Left hindlimb (tissue), 1 donor: Measurements from ENCODE around the gene KRT39.

ENCODE experiments used
- DNase-seq: peaks from one replicate; pipeline ENCODE4 v3.0.0-alpha.2; 2018

Gene KRT39

DNA sequence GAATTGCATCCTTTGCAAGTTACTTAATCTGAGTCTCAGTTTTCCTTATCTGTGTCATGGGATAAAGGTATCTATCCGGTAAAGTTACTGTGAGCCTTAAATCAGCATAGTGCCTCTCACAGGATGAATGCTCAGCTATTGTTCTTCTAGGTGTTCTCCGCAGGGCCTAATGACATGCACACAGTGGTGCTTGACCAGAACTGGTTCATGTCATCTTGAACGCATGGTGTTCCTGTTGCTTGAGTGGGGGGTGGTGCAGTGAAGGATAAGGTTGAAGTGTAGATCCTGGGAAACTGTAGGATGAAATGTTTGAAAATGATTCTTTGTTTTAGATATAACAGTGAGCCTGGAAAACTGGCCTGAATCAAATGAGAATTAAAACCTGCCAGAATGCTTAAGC is 13.4 kb upstream of the KRT39 start:
- no peak for DNase-seq

DNA sequence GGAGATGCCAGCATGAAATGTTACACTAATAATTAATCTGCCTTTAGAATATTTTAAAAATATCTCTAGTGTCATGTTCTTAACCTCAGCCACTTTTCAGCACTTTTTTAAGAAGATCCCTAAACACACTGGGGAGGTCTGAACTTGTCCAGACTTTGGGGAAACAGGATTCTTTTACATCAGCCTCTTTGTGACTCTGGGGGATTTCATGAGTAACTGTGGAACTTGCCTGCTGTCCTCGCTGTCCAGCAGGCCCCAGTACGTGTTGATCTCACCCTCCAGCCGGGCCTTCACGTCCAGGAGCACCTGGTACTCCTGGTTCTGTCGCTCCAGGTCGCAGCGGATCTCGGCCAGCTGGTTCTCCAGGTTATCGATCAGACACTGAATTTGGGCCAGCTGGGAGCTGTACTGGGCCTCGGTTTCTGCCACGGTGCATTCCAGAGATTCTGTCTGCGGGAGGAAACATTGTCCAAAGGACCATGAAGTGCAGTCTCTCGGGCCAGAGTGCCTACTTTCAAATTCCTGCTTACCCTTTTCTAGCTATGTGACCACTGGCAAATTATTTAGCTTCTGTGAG is 11.9 kb upstream of the KRT39 start:
- no peak for DNase-seq

DNA sequence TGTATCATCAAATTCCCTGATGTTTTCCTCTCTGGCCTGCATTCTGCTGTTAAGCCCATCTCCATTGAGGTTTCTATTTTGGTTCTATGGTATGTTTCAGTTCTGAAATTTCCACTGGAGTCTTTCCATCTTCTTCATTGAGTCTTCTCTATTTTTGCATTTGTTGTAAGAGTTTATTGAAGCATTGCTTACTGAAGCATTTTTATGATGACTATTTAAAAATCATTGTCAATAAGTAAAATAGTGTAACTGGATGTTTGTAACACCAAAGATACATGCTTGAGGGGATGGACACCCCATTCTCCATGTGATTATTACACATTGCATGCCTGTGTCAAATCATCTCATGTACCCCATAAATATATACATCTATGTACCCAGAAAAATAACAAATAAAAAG is 8.8 kb upstream of the KRT39 start:
- no peak for DNase-seq

DNA sequence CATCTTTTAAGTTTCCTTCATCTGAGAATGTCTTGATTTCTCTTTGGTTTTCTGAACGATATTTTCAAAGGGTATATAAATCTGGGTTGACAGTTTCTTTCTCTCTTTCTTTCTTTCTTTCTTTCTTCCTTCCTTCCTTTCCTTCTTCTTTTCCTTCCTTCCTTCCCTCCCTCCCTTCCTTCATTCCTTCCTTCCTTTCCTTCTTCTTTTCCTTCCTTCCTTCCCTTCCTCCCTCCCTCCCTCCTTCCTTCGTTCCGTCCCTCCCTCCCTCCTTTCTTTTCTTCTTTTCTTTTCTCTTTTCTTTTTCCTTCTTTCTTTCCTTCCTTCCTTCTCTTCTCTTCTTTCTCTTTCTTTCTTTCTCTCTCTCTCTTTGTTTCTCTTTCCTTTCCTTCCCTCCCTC is 7.6 kb upstream of the KRT39 start:
- DNase-seq = no peak

DNA sequence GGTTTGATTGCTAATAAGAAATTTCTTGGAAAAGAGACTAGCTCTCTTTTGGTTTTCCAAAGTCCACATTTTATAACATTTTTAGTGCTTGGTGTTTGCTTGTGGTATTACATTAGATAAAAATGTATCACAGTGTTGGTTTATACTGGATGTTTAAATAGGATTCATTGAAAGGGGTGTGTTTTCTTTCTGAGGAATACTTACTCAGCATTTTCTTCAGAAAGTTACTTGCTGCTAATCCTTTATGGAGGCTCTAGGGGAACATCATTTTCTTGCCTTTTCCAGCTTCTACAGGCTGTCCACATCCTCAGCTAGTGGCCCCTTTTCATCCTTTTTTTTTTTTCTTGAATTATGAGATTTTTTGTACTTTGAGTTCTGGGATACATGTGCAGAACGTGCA is 834 bp upstream of the KRT39 start:
- no peak for DNase-seq

DNA sequence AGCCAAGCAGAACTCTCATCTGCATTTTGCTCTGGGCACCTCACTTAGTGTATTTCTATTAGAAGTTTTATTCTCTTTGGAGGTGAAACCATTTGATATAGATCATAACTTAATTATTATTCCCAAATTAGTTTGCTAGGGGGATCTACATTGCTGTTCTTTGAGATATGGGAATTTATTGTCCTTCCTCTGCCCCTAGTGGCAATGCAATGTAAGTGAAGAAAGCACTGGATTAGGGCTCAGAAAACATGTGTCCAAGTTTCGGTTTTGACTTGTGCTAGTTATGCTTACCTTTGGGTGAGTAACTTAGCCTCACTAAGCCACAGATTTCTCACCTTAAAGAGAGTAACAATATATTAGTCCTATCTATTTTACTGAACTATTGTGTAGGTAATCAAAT is 2.9 kb downstream of the KRT39 start:
- no peak for DNase-seq

DNA sequence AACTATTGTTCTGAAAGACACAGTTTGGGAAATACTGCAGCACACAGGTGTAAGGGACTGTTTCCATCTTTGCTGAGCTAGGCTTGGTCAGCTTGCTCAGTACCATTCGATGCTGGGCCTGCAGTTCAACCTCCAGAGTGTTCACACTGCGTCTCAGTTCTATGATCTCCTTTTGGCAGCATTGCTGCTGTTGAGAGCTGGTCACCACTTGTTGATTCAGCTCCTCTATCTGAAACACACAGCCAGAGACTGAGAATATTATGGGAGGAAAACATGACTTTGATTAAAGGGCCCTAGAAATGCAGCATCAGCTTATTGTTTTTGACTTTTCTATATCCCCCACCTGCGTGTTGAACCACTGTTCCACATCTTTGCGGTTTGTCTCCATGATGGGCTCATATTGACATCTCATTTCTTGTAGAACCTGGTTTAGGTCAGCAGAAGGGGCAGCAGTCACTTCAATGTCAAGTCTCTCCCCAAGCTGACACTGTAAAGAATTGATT is 4.6 kb downstream of the KRT39 start:
- no peak for DNase-seq

DNA sequence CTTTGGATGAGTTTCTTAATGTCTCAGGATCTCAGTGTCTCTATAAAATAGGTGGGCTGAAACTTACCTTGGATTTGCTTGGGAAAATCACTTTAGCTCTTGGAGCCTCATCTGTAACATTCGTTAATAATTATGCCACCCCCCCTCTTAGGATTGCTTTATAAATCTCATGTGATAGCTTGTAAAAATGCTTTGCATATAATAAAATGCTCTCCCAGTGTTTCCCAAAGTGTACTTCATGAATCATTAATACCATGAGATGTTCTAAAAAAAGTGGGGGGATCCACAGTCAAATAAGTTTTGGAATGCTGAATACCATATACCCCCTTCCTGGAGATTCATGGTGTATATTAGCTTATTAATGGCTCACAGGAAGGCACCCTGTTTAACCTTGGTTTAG is 5.2 kb downstream of the KRT39 start:
- DNase-seq = no peak

DNA sequence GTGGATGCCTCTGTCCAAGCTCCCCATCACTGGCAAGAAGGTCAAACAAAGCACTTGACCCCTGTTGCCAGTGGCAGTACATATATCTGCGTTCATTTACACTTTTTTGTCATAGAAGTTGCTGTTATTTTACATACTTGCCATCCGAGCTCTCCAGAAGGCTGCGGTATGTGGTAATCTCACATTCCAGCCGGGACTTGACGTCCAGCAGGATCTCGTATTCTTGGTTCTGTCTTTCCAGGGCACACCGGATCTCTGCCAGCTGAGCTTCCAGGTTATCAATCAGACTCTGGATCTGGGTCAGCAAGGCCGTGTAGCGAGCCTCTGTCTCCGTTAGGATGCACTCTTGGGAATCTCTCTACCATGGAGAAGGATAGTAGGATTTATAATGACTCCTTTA is 6.6 kb downstream of the KRT39 start:
- DNase-seq = no peak

DNA sequence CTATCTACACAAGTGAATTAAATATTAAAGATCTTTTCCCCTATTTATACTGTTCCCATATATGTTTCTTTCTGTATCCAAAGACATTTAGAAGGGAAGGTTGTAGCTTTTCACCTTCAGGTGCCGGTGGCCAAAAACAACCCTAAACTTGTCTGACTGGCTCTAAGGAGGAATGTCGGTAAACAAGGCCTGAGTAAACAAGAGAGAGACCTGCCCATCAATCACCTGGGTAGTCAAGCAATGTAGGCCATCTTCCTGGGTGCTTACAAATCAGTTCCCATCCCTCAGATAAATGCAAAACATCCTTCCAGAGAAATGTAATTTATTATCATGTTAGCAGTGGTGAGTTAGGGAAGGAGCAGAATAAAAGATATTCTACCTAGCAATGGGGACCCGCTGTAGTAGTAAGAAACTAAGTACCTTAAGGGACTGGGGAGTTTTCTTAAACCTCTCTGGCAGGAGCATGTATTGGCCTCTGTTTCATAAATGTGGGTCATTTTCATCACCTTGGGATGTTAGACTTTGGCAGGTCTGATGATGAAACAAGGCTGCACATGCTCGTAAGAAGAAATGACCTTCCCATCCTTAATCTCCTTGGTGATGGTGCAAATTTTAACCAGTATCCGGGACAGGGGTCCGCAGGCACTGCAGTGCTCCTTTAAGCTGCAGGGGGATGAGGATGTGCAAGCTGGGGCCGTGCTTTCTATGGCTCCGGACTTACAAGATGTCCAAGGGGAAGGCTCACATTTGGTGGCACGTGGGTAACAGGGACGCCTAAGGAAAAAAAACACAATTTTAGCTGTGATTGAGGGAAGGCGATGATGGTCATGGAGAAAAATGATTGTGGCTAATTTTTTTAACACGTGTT is 8.4 kb downstream of the KRT39 start:
- DNase-seq = no peak

DNA sequence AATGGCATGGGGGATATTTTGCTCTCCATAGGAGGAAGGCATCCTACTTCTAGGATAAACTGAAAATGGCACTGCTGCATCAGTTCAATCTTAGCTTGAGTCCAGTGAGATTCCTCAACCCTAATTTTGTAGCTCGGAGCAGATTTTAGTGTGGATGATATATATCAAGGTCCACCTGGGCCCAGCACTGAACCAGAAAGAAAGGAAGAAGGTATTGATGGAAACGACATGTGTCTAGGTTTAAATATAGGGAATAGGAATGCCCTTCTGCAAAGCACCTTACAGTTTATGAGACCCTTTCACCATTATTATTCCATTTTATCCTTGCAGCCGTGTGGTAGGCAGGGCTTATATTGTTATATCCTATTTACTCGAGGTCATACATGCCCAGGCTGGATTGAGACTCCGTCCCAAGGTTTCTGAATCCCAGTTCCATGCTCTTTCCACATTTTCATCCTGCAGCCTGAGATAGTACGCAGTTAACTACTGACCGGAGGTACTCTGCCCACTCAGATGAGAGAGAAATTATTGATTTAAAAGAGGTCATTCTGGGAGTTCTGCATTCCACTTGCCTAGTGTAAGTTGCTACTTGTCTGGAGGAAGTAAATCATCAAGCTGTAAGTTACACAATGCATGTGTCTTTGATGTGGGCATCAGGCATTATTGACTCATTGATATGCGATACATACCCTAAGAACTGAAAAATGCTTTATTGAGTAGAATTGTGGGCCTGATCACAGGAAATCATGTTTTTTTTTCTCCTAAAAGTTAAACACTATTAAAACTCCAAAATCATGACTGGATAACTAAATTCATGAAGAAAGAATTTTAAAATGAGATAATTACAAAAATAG is 10.1 kb downstream of the KRT39 start:
- no peak for DNase-seq

DNA sequence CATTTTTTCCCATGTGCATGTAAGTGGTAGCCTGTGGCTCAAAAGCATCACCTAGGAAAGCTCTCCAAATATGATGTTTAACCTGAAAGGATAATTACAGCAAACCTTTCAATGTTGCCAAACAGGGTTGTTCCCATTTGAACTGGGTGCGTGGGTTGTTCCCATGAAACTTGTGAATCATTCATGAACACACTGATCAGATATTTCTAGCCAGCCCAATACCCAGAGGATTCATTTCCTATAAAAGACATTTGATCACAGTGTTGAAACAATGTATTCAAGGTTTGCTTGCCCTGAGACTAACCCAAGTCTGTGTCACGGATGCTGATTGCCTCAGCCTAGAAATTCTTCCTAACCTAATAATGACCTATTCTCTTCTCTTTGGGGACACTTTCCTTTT is 12.9 kb downstream of the KRT39 start:
- no peak for DNase-seq

DNA sequence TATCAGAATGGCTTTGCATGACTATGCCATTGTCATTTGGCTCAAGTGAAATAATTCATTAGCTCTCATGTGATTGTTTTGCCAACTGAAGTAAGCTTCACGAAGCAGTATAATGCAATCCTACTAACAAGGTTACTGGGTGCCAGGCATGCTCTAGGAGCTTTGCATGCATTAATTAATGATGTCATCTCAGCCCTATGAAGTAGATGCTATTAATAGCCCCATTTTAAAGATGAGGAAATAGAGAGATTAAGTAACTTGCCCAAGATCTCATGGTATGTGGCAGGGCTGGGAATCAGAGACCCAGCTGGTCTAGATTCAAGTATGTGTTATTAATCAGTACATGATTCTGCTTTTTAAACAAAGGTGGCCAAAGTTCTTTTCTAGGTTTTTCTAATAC is 14.1 kb downstream of the KRT39 start:
- no peak for DNase-seq

DNA sequence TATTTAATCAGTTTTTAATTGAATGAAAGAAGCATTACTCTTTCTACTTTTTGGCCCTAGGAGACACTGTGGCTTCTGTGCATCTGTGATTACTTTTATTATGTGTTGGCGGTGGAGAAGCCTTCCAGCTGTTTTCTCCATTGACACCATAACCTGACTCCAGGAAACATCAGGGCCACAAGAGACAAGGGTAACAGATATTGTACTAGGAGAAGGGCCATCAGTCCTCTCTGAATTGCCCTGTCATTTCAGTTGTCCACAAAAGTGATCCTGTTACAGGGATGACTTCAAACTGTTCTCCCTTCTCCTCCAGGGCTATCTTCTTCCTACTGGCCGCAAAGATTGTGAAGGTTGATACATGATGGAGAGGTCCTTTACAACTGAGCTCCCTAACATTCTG is 14.6 kb downstream of the KRT39 start:
- DNase-seq = no peak

DNA sequence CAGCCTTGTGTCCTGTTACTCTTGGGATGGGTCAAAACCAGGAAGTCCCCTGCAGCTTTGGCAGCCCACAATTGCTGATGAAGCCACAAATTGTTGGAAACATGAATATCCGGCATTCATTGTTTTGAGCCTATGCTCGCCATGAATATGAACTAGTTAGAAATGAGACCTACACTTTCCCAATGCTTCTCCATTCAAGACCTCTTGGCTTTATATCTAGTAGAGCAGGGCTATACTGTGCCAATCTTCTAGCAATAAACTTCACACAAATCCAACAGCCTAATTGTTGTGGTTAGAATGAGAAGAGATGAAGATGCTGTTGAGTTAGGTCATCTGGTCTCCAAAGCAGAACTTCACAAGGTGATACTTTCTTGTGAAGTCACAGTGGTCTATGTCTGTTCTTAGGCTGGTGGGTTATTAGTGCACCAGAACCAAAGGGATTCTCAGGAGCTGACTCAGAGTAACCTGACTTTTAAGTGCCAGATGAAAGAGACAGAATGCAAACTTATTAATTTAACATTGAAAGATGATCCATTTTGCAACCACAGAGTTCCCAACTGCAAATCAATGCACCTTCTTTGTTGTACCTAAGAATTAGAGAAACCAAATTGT is 15.6 kb downstream of the KRT39 start:
- DNase-seq = no peak

DNA sequence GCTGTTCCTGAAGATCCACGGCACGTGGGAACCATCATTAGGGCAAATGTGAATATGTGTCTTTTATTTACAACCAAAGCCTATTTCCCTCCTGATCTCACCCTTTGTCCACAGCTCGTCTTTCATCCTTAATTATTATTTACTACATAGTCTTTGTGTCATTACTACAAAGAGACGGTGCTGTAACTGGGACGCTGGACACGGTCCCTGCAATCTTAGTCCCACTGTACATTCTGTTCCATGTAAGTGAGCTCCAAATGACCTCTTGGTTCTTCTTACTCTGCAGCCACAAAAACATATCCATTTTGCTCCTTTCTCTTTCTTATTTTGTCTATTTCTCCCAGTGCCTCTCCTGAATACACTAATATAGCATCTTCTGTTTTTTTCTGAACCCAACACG is 16.6 kb downstream of the KRT39 start:
- no peak for DNase-seq

DNA sequence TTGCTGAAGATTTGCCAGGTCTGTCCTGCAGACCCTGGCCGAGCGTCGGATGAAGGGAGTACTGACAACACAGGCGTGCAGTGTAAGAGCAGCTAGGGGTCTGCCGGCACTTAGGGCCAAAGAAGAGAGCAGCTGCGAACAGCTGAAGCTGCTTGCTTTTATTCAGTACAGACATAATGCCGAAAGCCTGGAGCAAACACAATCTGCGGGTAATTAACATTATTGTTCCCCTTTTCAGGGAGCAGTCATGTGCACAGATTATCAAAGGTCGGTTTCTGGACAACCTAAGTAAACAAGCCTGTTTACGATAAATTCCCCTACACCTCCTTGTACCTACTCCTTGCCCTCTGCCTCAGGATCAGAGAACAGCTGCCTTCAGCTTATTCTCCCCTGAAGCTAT is 17.3 kb downstream of the KRT39 start:
- DNase-seq = no peak

DNA sequence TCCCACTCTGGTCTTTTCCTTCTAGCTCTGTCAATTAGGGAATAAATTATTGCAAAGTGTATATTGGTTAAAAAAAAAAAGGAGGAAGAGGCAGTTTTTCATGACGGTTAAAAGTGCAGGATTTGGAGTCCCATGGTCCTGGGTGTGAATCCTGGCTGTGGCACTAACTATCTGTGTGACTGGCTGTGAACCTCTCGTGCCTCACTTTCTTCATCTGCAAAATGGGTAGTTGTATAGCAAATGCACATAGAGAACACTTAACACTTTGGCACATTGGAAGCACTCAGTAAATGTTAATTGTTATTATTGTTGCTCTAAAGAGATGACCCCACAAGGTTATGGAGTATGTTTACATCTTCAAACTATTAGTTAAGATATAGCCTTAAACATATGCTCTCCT is 18.8 kb downstream of the KRT39 start:
- no peak for DNase-seq

DNA sequence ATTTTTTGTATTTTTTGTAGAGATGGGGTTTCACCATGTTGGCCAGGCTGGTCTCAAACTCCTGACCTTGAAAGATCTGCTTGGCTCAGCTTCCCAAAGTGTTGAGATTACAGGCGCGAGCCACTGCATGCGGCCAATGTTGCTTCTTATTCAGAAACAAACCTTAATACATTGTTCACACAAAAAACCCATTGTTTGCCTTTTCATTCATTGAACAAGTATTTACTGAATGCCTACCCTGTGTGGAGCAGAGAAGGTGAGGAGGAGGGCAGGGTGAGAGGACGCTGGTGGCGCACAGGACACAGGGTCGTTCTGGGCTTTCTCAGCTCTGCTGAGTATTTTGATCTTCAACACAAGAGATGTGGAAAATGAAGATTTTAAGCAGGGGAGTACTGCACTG is 21.3 kb downstream of the KRT39 start:
- DNase-seq = no peak

DNA sequence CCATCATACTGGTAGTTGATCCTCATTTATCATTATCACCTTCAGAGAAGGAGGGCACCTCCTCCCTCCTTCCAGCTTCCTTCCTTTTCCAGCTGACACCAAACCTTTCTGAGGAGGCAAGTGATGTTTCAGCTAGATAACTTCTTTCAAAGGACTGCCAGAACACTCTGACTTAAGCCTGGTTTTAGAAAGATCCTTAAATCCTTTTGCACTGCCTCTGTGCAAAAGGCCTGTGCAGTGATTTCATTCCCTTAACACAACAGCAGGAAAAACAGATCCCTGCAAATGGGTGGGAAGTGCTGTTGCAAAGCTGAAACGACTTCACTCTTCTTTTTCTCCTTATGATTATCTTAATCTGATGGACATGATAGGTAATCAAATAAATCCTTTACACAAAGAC is 22.2 kb downstream of the KRT39 start:
- DNase-seq = no peak

DNA sequence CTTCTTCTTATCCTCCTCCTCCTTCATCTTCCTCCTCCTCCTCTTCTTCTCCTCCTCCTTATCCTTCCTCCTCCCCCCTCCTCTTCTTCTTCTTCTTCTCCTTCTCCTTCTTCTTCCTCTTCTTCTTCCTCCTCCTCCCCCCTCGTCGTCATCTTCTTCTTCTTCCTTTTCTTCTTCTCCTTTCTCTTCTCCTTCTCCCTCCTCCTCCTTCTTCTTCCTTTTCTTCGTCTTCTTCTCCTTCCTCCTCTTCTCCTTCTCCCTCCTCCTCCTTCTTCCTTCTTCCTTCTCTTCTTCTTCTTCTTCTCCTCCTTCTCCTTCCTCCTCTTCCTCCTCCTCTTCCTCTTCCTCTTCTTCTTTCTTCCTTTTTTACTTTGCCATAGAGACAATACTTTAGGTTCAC is 24.2 kb downstream of the KRT39 start:
- no peak for DNase-seq

DNA sequence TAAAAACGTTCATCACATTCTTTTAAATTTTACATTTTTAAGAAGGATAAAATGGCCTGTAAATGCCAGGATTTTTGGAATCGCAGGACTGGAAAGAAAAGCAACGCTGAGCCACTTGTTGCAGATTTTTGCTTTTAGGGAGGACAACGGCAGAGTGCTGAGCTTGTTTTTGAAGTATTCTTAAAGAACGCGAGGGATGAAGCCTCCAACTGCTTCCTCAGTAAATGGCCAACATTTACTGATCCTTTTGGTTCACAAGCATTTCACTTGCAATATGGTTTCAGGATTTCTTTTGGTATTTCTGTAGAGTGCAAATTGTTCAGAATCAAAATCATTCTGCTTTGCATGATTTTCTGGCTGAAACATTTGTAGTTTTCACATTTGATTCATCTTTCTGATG is 26.5 kb downstream of the KRT39 start:
- DNase-seq = no peak

DNA sequence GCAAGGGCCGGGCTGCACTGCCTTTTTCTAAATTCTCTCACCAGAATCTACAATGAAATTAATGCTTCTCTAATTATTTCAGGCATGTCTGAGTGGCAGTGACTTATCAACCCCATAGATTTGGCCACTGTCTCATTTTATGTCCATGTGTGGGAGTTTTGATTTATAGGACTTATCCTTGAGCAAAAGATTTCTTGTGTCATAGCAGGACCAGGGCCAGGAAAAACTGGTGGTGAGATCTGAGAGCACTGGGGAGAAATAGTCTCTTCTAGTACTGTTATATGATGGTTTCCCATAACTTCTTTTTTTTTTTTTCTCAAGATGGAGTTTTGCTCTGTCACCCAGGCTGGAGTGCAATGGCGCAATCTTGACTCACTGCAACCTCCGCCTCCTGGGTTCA is 27.8 kb downstream of the KRT39 start:
- DNase-seq = no peak
